Activated CD4-positive, alpha-beta T cell treated with anti-CD3 and anti-CD28 coated beads, Interleukin-2, amount 10 ng/mL, durations not matched to agents 24 days and 14 days (primary cell): ENCODE measurements around the gene FSTL4. TPM values are rescaled to one million over a fixed set of nuclear protein-coding genes. Genes with fewer than 3 reads are reported as not detected.
A peak's percentile ranks its signal among the peaks of the same experiment; 100 is the strongest.
"Not testable (repeated sequence)": the region's sequence is repeated elsewhere in the genome, so short reads cannot be mapped to it uniquely, and the experiment has no call there.

ENCODE experiments used
- DNase-seq: peaks from one replicate; pipeline ENCODE4 v3.0.0; 2022
- H3K27ac Mint-ChIP-seq: one replicate; pipeline ENCODE4 v1.8.0; 2022; ENCODE audit warnings: mild to moderate bottlenecking, mixed read lengths
- H3K27me3 Mint-ChIP-seq: one replicate; pipeline ENCODE4 v1.8.0; 2022; ENCODE audit warnings: mixed read lengths
- H3K36me3 Mint-ChIP-seq: one replicate; pipeline ENCODE4 v1.8.0; 2022; ENCODE audit warnings: low read depth, mild to moderate bottlenecking, mixed read lengths
- H3K4me1 Mint-ChIP-seq: one replicate; pipeline ENCODE4 v1.8.0; 2021; ENCODE audit warnings: mixed read lengths
- H3K4me3 Mint-ChIP-seq: one replicate; pipeline ENCODE4 v1.8.0; 2022; ENCODE audit warnings: mild to moderate bottlenecking, moderate library complexity, mixed read lengths
- H3K9me3 Mint-ChIP-seq: one replicate; pipeline ENCODE4 v1.8.0; 2021; ENCODE audit warnings: mixed read lengths
- intact Hi-C: fragments of 100-400 bp; cut with micrococcal nuclease; formaldehyde crosslinking; loops from one replicate; pipeline ENCODE4 v1.15.1; 2023
- total RNA-seq: library from RNA; stranded (reverse); gene quantifications from 2 replicates; pipeline ENCODE4 v1.2.3, GENCODE V29; 2022

FSTL4 gene
- total RNA-seq, 1 donor from 2014 or later = 0.42 TPM

- no peaks in the 10 kb centered on the region for H3K4me1 Mint-ChIP-seq
- H3K27ac Mint-ChIP-seq = no peak overlapping the region
- intact Hi-C loops = no loop called here
- no peak for DNase-seq
- no peak overlapping the region for H3K4me3 Mint-ChIP-seq
- H3K27me3 Mint-ChIP-seq = peaks cover 7% of the 10 kb centered on the region
- no peaks in the 10 kb centered on the region for H3K36me3 Mint-ChIP-seq
- H3K9me3 Mint-ChIP-seq = no peaks in the 10 kb centered on the region
These were observed 386.6 kb downstream of the FSTL4 start for GRCh38 chr5:133225671-133226152.

DNA sequence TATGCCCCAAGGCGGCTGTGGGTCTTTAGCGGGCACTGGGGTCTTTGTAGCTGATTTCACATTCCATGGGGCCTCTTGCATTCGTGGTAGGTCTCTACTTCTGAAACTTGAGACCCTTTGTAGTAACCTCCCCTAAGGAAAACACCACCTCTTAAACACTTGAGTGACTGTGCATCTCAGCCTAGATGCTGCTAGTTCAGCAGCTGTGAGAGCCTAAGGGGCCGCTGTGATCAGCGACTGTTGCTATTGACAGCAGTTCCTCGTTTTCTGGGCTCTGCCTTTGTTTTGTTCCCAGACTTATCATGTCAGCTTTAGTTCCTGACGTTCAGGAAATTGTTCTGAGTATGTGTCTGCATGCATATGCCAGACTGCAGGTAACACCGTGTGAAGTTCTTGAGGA, 389.4 kb downstream of the FSTL4 start:
- H3K36me3 Mint-ChIP-seq = no peaks in the 10 kb centered on the region
- peaks cover 4% of the 10 kb centered on the region for H3K27me3 Mint-ChIP-seq
- intact Hi-C loops = no loop called here
- H3K27ac Mint-ChIP-seq = no peak overlapping the region
- no peak for DNase-seq
- no peaks in the 10 kb centered on the region for H3K4me1 Mint-ChIP-seq
- H3K4me3 Mint-ChIP-seq = no peak overlapping the region
- no peaks in the 10 kb centered on the region for H3K9me3 Mint-ChIP-seq

DNA sequence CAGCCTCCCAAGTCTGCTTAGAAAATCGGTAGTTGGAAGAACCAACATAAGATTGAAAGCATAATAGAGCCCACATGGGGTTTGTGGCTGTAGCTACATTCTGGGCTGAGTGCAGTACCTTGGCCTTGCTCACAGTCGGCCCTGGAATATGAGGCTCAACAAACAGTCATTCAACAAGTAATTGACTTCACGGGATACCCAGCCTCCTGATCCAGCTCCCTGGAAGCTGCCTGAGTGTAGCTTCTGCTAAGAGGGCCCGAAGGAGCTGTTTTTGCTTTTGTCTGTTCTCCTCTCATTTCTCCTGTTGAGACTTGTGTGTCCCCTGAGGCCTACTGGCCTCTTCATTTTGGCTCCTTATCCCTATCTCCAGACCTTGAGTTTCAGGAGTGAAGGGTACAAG, 389.8 kb downstream of the FSTL4 start:
- intact Hi-C loops = no loop called here
- Mint-ChIP-seq H3K4me1 (no peaks in the 10 kb centered on the region), H3K9me3 (no peaks in the 10 kb centered on the region), H3K4me3 (no peak overlapping the region), H3K27me3 (peaks cover 4% of the 10 kb centered on the region), H3K27ac (no peak overlapping the region), H3K36me3 (no peaks in the 10 kb centered on the region)
- no peak for DNase-seq

DNA sequence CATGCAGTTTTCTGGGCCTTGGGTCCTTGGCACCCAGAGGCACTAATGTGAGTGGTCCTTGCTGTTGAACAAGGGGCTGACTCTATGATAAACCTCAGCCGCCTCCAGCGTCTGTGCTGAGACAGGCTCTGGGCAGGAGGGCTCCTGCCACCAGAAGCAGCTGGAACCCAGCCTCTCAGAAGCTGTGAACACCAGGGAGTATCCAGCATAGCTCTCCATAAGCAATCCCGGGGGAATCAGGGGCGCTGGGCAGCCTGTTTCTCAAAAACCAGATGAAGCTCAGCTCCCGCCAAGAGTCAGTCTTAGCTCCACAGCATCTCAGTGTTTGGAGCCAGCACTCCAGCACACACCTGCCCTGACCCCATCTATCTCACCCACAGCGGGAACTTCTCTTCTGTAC, 390.3 kb downstream of the FSTL4 start:
- Mint-ChIP-seq H3K36me3 (no peaks in the 10 kb centered on the region), H3K9me3 (no peaks in the 10 kb centered on the region), H3K4me3 (no peak overlapping the region), H3K27me3 (peaks cover 2% of the 10 kb centered on the region), H3K27ac (no peak overlapping the region), H3K4me1 (no peaks in the 10 kb centered on the region)
- DNase-seq = no peak
- intact Hi-C loops = no loop called here

DNA sequence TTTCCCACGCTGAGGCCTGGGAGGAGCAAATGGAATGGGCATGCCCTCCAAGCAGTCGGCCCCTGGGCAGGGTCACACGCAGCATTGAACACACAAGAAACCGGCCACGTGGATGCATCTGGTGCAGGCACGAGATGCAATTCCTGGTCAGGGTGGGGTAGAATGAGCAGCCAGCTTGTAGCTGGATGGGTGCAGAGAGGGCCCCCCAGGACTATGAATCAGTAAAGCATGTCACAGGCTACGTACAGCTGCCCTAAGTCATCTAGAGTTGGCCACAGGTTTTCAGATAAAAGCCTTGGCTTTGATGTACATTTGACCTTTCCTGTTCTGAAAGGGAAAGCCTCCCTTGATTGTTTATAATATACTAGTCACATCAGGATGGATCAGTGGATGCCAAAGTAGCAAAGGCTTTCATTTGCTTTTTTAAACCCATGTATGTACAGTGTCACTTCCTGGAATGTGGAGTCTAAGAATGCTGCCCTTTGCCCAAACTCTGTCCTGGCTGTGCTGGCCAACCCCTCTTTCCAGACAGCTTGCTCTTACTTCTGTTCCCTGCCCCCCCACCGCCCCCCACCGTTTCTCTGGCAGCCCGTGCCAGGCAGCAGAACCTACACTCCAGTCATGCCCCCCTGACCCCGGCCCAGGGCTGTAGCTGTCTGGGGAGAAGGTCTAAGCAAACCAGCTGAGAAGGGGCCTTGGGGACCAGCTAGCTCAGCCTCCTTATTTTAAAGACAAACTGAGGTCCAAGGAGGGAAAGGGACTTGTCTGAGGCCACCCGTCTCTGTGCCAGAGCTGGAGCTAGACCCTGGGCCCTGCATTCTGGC, 391.3 kb downstream of the FSTL4 start:
- Mint-ChIP-seq H3K4me1 (no peaks in the 10 kb centered on the region), H3K9me3 (no peaks in the 10 kb centered on the region), H3K27me3 (peaks cover 2% of the 10 kb centered on the region), H3K27ac (no peak overlapping the region), H3K36me3 (no peaks in the 10 kb centered on the region), H3K4me3 (no peak overlapping the region)
- intact Hi-C loops = no loop called here
- DNase-seq = no peak

- no peaks in the 10 kb centered on the region for H3K9me3 Mint-ChIP-seq
- H3K36me3 Mint-ChIP-seq = no peaks in the 10 kb centered on the region
- H3K27me3 Mint-ChIP-seq = peaks cover 2% of the 10 kb centered on the region
- intact Hi-C loops = no loop called here
- DNase-seq = no peak
- H3K27ac Mint-ChIP-seq = no peak overlapping the region
- H3K4me1 Mint-ChIP-seq = no peaks in the 10 kb centered on the region
- H3K4me3 Mint-ChIP-seq = no peak overlapping the region
These were observed 393.0 kb downstream of the FSTL4 start for GRCh38 chr5:133219296-133219695.

GRCh38 chr5:133216138-133216537, 396.2 kb downstream of the FSTL4 start:
- H3K27me3 Mint-ChIP-seq, DNase-seq, intact Hi-C loops, H3K4me1 Mint-ChIP-seq, H3K36me3 Mint-ChIP-seq, H3K4me3 Mint-ChIP-seq, H3K9me3 Mint-ChIP-seq, H3K27ac Mint-ChIP-seq: not testable (repeated sequence)

GRCh38 chr5:133214153-133214820, 398.1 kb downstream of the FSTL4 start:
- Mint-ChIP-seq H3K4me3 (no peak overlapping the region), H3K27me3 (peaks cover 5% of the 10 kb centered on the region), H3K27ac (no peak overlapping the region), H3K4me1 (no peaks in the 10 kb centered on the region), H3K36me3 (no peaks in the 10 kb centered on the region), H3K9me3 (no peaks in the 10 kb centered on the region)
- intact Hi-C loops = no loop called here
- DNase-seq = no peak

DNA sequence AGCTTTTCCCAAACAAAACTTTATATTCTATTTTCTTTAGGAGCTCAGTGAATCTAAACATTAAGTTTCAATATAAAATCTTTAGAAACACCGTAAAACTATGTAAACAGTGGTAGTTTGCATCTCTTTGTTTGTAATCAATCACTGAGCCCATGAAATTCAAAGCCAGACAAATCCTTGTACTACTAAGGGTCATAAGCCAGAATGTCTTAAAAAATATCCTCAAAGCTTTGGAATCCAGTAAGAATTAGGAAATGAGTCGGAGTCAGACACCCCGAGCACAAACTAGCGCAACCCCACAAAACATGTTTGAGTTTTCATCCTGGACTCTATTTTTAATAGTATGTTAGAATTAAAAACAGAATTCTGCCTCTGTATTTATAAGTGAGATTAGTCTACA, 406.7 kb downstream of the FSTL4 start:
- intact Hi-C loops = no loop called here
- no peaks in the 10 kb centered on the region for H3K9me3 Mint-ChIP-seq
- no peaks in the 10 kb centered on the region for H3K36me3 Mint-ChIP-seq
- H3K4me3 Mint-ChIP-seq = no peak overlapping the region
- H3K27me3 Mint-ChIP-seq = peaks cover 28% of the 10 kb centered on the region
- H3K4me1 Mint-ChIP-seq = no peaks in the 10 kb centered on the region
- no peak for DNase-seq
- H3K27ac Mint-ChIP-seq = no peak overlapping the region

DNA sequence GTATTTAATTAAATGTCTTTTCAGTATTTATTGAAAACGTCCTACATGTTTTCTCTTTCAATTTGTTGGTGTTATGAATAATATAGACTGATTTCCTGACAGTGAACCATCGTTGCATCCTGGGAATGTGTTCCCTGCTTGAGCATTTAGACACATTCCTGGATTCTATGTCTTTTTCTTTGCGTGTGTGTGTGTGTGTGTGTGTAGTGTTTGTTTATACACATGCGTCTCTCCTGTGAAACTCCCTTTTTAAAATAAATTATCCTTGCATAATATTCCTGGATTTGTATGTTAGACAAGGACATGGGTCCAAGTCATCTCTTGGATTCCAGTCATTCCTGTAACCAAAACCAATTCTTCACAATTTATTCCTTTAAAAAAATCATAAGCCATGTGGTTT, 407.1 kb downstream of the FSTL4 start:
- H3K27me3 Mint-ChIP-seq = peaks cover 28% of the 10 kb centered on the region
- no peak overlapping the region for H3K4me3 Mint-ChIP-seq
- H3K27ac Mint-ChIP-seq = no peak overlapping the region
- intact Hi-C loops = no loop called here
- H3K4me1 Mint-ChIP-seq = no peaks in the 10 kb centered on the region
- H3K9me3 Mint-ChIP-seq = no peaks in the 10 kb centered on the region
- H3K36me3 Mint-ChIP-seq = no peaks in the 10 kb centered on the region
- DNase-seq = no peak

GRCh38 chr5:133203317-133204305, 408.7 kb downstream of the FSTL4 start:
- Mint-ChIP-seq H3K27ac (no peak overlapping the region), H3K9me3 (no peaks in the 10 kb centered on the region), H3K36me3 (no peaks in the 10 kb centered on the region), H3K4me3 (no peak overlapping the region), H3K4me1 (no peaks in the 10 kb centered on the region), H3K27me3 (peaks cover 21% of the 10 kb centered on the region)
- intact Hi-C loops = no loop called here
- DNase-seq = no peak

GRCh38 chr5:133202066-133202665, 410.2 kb downstream of the FSTL4 start:
- no peaks in the 10 kb centered on the region for H3K36me3 Mint-ChIP-seq
- DNase-seq = no peak
- no peak overlapping the region for H3K4me3 Mint-ChIP-seq
- peaks cover 9% of the 10 kb centered on the region for H3K27me3 Mint-ChIP-seq
- H3K9me3 Mint-ChIP-seq = no peaks in the 10 kb centered on the region
- H3K4me1 Mint-ChIP-seq = no peaks in the 10 kb centered on the region
- H3K27ac Mint-ChIP-seq = no peak overlapping the region
- intact Hi-C loops = no loop called here

DNA sequence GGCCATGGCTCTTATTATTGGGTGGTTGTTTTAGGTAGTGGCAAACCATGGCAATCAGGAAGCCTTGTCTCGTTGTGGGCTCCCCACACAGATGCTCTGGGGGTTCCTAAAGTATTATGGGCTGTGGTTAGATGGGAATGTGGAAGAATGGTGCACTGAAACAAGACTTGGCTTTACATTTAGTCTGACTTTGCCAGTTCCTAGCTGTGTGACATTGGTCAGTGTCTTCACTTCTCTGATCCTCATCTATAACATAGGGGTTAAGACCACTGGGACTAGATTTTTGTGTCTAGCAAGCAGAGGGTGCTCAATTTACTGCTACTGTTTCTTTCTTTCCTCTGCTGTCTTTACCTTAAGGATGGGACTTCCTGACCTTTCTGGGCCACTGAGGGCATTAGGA, 411.0 kb downstream of the FSTL4 start:
- Mint-ChIP-seq H3K36me3 (no peaks in the 10 kb centered on the region), H3K27me3 (peaks cover 5% of the 10 kb centered on the region), H3K4me1 (no peaks in the 10 kb centered on the region), H3K9me3 (no peaks in the 10 kb centered on the region), H3K4me3 (no peak overlapping the region), H3K27ac (no peak overlapping the region)
- intact Hi-C loops = no loop called here
- DNase-seq = peak; percentile 27
